H1 (cell line): ENCODE data around the gene SH3RF3. TPM values are rescaled to one million over a fixed set of nuclear protein-coding genes. Genes with fewer than 3 reads are reported as not detected.

Source experiments
- CTCF ChIA-PET: fragments of 300-600 bp; sonication (Branson Sonifier 250); formaldehyde crosslinking; loops from one replicate; lab custom pipeline; 2021; ENCODE audit not compliant: partially characterized antibody; lab: Charles Lee
- POLR2A ChIA-PET: fragments of 300-600 bp; sonication (Branson Sonifier 250); formaldehyde crosslinking; loops from one replicate; lab custom pipeline; 2021; ENCODE audit warnings: inconsistent platforms; ENCODE audit not compliant: partially characterized antibody; lab: Charles Lee
- DNase-seq, 2 experiments: peaks; one replicate each; pipeline versions ENCODE4 v3.0.0 to v3.0.0-alpha.2; 2010 to 2022; ENCODE audit warnings: low spot score in 2 of 2, low read depth in 1 of 2, mixed read lengths in 1 of 2
- FAIRE-seq: peaks from 2 replicates; lab custom pipeline; 2011; peaks lifted over from hg19 to GRCh38; lab: Jason Lieb, UNC
- H2AFZ ChIP-seq: 2 replicates; pipeline ENCODE4 v1.8.1; 2012; ENCODE audit warnings: low read length, inconsistent platforms
- H2AK5ac ChIP-seq: 2 replicates; pipeline ENCODE4 v1.6.1; 2013; ENCODE audit warnings: low read depth, low read length
- H2BK120ac ChIP-seq: replicated peaks from 2 replicates; pipeline ENCODE3; 2013; ENCODE audit warnings: low read depth, low read length, inconsistent platforms
- H2BK12ac ChIP-seq: 2 replicates; pipeline ENCODE4 v1.6.1; 2013; ENCODE audit warnings: low read depth, low read length
- H2BK15ac ChIP-seq: 2 replicates; pipeline ENCODE4 v1.6.1; 2013; ENCODE audit warnings: low read length
- H2BK20ac ChIP-seq: 2 replicates; pipeline ENCODE4 v1.6.1; 2013; ENCODE audit warnings: low read length
- H2BK5ac ChIP-seq: 2 replicates; pipeline ENCODE4 v1.6.1; 2013; ENCODE audit warnings: low read depth, low read length
- H3K14ac ChIP-seq: 2 replicates; pipeline ENCODE4 v1.6.1; 2013; ENCODE audit warnings: inconsistent platforms; ENCODE audit not compliant: insufficient read length
- H3K18ac ChIP-seq: 2 replicates; pipeline ENCODE4 v1.6.1; 2013; ENCODE audit warnings: low read length; ENCODE audit errors: extremely low read depth
- H3K23ac ChIP-seq: 2 replicates; pipeline ENCODE4 v1.6.1; 2013; ENCODE audit warnings: inconsistent platforms; ENCODE audit not compliant: insufficient read length
- H3K23me2 ChIP-seq: 2 replicates; pipeline ENCODE4 v1.6.1; 2013; ENCODE audit warnings: low read depth, low read length
- H3K27ac ChIP-seq: 2 replicates; pipeline ENCODE4 v1.6.1; 2011; ENCODE audit warnings: low read depth, low read length, inconsistent platforms
- H3K27me3 ChIP-seq, 4 experiments: replicated peaks in 1 of 4; 1 replicate in 1 of 4; 2 replicates in 3 of 4; pipeline versions ENCODE4 v1.6.1 to v1.8.1; 2011 to 2013; ENCODE audit warnings: low read length in 3 of 4, mild to moderate bottlenecking in 3 of 4, inconsistent platforms in 2 of 4, mixed read lengths in 2 of 4, moderate library complexity in 1 of 4; ENCODE audit not compliant: control insufficient read depth in 3 of 4, insufficient read depth in 3 of 4; ENCODE audit errors: extremely low read depth in 1 of 4
- H3K36me3 ChIP-seq, 4 experiments: 2 replicates each; pipeline versions ENCODE4 v1.6.1 to v1.8.1; 2011 to 2013; ENCODE audit warnings: mild to moderate bottlenecking in 4 of 4, low read length in 3 of 4, moderate library complexity in 2 of 4, control low read depth in 1 of 4, inconsistent platforms in 1 of 4; ENCODE audit not compliant: insufficient read depth in 4 of 4, control insufficient read depth in 2 of 4
- H3K4ac ChIP-seq: replicated peaks from 2 replicates; pipeline ENCODE3; 2013; ENCODE audit warnings: low read length, low read depth, mixed read lengths, inconsistent platforms; ENCODE audit not compliant: insufficient read length
- H3K4me1 ChIP-seq, 4 experiments: replicated peaks in 1 of 4; 1 replicate in 1 of 4; 2 replicates in 3 of 4; pipeline versions ENCODE4 v1.6.1 to v1.8.1; 2011 to 2013; ENCODE audit warnings: low read length in 3 of 4, inconsistent platforms in 2 of 4, mixed read lengths in 1 of 4; ENCODE audit not compliant: insufficient read depth in 4 of 4, control insufficient read depth in 3 of 4
- H3K4me2 ChIP-seq, 2 experiments: 2 replicates each; pipeline versions ENCODE4 v1.6.1 to v1.8.1; 2011 to 2013; ENCODE audit warnings: low read depth in 2 of 2, low read length in 2 of 2, control low read depth in 1 of 2, inconsistent platforms in 1 of 2, mild to moderate bottlenecking in 1 of 2; ENCODE audit not compliant: insufficient read depth in 1 of 2
- H3K4me3 ChIP-seq, 4 experiments: fragments of 200-600, 300-600 bp in 1 of 4; sonication (generic), shearing (Covaris generic), sonication (Bioruptor Twin) in 1 of 4; 2 replicates each; pipeline versions ENCODE4 v1.5.1 to v1.8.1; 2011 to 2016; ENCODE audit warnings: low read length in 4 of 4, low read depth in 3 of 4, control low read depth in 2 of 4, inconsistent platforms in 2 of 4, mild to moderate bottlenecking in 2 of 4, mixed read lengths in 1 of 4, moderate library complexity in 1 of 4; ENCODE audit not compliant: insufficient read depth in 2 of 4; ENCODE audit errors: extremely low read depth in 1 of 4
- H3K56ac ChIP-seq: replicated peaks from 2 replicates; pipeline ENCODE3; 2013; ENCODE audit warnings: low read depth, mild to moderate bottlenecking, mixed read lengths, low read length, inconsistent platforms; ENCODE audit not compliant: insufficient read length
- H3K79me1 ChIP-seq: 2 replicates; pipeline ENCODE4 v1.6.1; 2013; ENCODE audit warnings: low read depth, low read length, control low read depth
- H3K79me2 ChIP-seq, 2 experiments: 2 replicates each; pipeline versions ENCODE4 v1.6.1 to v1.8.1; 2012 to 2013; ENCODE audit warnings: low read length in 2 of 2, mild to moderate bottlenecking in 2 of 2, inconsistent platforms in 1 of 2; ENCODE audit not compliant: insufficient read depth in 2 of 2, control insufficient read depth in 1 of 2
- H3K9ac ChIP-seq, 4 experiments: replicated peaks in 1 of 4; 1 replicate in 1 of 4; 2 replicates in 3 of 4; pipeline versions ENCODE4 v1.6.1 to v1.8.1; 2011 to 2013; ENCODE audit warnings: low read depth in 3 of 4, low read length in 3 of 4, control low read depth in 2 of 4, mild to moderate bottlenecking in 2 of 4, moderate library complexity in 2 of 4, inconsistent platforms in 1 of 4; ENCODE audit errors: extremely low read depth in 1 of 4
- H3K9me3 ChIP-seq, 2 experiments: 2 replicates each; pipeline versions ENCODE4 v1.6.1 to v1.8.1; 2012 to 2013; ENCODE audit warnings: mild to moderate bottlenecking in 2 of 2, moderate library complexity in 2 of 2, control low read depth in 1 of 2, inconsistent platforms in 1 of 2, low read depth in 1 of 2, low read length in 1 of 2, mixed read lengths in 1 of 2; ENCODE audit not compliant: insufficient read depth in 2 of 2
- H4K20me1 ChIP-seq, 2 experiments: replicated peaks in 1 of 2; 2 replicates each; pipeline versions ENCODE3 to v1.8.1; 2011 to 2013; ENCODE audit warnings: inconsistent platforms in 2 of 2, low read length in 2 of 2, mild to moderate bottlenecking in 1 of 2; ENCODE audit not compliant: insufficient read depth in 2 of 2, control insufficient read depth in 1 of 2
- H4K5ac ChIP-seq: 2 replicates; pipeline ENCODE4 v1.6.1; 2013; ENCODE audit warnings: low read length, low read depth, mixed read lengths, inconsistent platforms; ENCODE audit not compliant: insufficient read length
- H4K8ac ChIP-seq: 2 replicates; pipeline ENCODE4 v1.8.0; 2013; ENCODE audit warnings: mild to moderate bottlenecking, moderate library complexity, low read length, inconsistent platforms; ENCODE audit not compliant: insufficient read depth; ENCODE audit errors: extremely low read depth
- H4K91ac ChIP-seq: replicated peaks from 2 replicates; pipeline ENCODE3; 2013; ENCODE audit warnings: low read length, mixed read lengths, inconsistent platforms; ENCODE audit not compliant: insufficient read length
- ASH2L ChIP-seq: fragments of 200-600, 300-600 bp; sonication (generic); IDR thresholded peaks from one replicate; pipeline ENCODE4 v1.7.1; 2017; ENCODE audit warnings: low read length
- RAD21 ChIP-seq, 2 experiments: IDR thresholded peaks in 1 of 2; conservative IDR thresholded peaks in 1 of 2; 2 replicates each; pipeline ENCODE4 v1.6.1; 2011; ENCODE audit warnings: low read depth in 2 of 2, low read length in 2 of 2, improper control_type of control experiment in 1 of 2, inconsistent platforms in 1 of 2, mild to moderate bottlenecking in 1 of 2, moderate library complexity in 1 of 2
- WGBS, 2 experiments: shearing (Covaris generic) in 1 of 2; methylation state at CpG; one replicate each; pipeline versions ENCODE4 v1.1.6 to v1.1.7; 2013 to 2015; ENCODE audit warnings: low lambda C conversion rate in 2 of 2, mixed read lengths in 2 of 2, inconsistent platforms in 1 of 2, low coverage in 1 of 2, missing lambda C conversion rate in 1 of 2; ENCODE audit not compliant: insufficient replicate concordance in 2 of 2, insufficient coverage in 1 of 2, insufficient read length in 1 of 2; ENCODE audit errors: extremely low coverage in 1 of 2, missing lambda C conversion rate in 1 of 2; 5-methylcytosine and 5-hydroxymethylcytosine counted together
- polyA plus RNA-seq, 7 experiments: library from polyadenylated mRNA; depleted of rRNA in 3 of 7; stranded (reverse) in 5 of 7; unstranded in 2 of 7; fragments of >200 nt in 5 of 7; fragments of 200-250 nt in 2 of 7; gene quantifications; 1 replicate in 5 of 7; 2 replicates in 1 of 7; 4 replicates in 1 of 7; pipeline versions ENCODE4 v1.2.1 to v1.2.3, GENCODE V29; 2011 to 2013; ENCODE audit warnings: missing spikeins in 2 of 7, mixed read lengths in 2 of 7
- total RNA-seq: library from RNA; stranded (reverse); fragmentation: NEBNext Ultra II Directional; extraction: Animal tissue kit (Norgen Biotek cat#: 25700); gene quantifications from 2 replicates; pipeline ENCODE4 v1.2.1, GENCODE V29; 2021
- TF ChIP-seq, protein P1 (sequence below), 3 experiments: IDR thresholded peaks; 1 replicate in 2 of 3; 2 replicates in 1 of 3; pipeline versions ENCODE4 v1.5.1 to v1.6.1; 2011; ENCODE audit warnings: low read length in 3 of 3, mild to moderate bottlenecking in 3 of 3, inconsistent platforms in 2 of 3, low read depth in 1 of 3, moderate library complexity in 1 of 3; ENCODE audit not compliant: insufficient read depth in 1 of 3; ENCODE audit errors: control extremely low read depth in 1 of 3

SH3RF3 gene
- total and polyA plus RNA-seq, 2 of the 8 experiments (the other 6 are each of a cell fraction or from before 2014, with no cell fraction given), result 0.11 to 0.65 TPM

- Histone ChIP-seq H3K27ac (no peak overlapping the region), H3K18ac (no peak overlapping the region), H2AK5ac (no peak overlapping the region), H4K8ac (no peak overlapping the region), H3K23ac (no peak overlapping the region), H3K14ac (no peak overlapping the region), H3K9me3 (no peaks in the 10 kb centered on the region), H3K4me2 (no peak overlapping the region), H3K79me1 (no peaks in the 10 kb centered on the region), H2BK15ac (no peak overlapping the region), H3K27me3 (no peaks in the 10 kb centered on the region), H3K56ac (no peak overlapping the region), H4K20me1 (no peaks in the 10 kb centered on the region), H2BK120ac (no peak overlapping the region), H3K4me3 (no peak overlapping the region), H3K23me2 (no peaks in the 10 kb centered on the region), H2BK20ac (no peak overlapping the region), H3K4me1 (peaks cover 0 to 4% (median 0%) of the 10 kb centered on the region in 4 experiments; a peak in 3 of 7 replicates), H4K91ac (no peak overlapping the region), H3K9ac (no peak overlapping the region), H3K4ac (no peak overlapping the region), H4K5ac (no peak overlapping the region), H2AFZ (no peak overlapping the region), H2BK5ac (no peak overlapping the region), H3K79me2 (no peaks in the 10 kb centered on the region), H2BK12ac (no peak overlapping the region), H3K36me3 (no peaks in the 10 kb centered on the region)
- CTCF ChIA-PET, result interaction anchor here (0.9 to 2.6 kb wide), 7 partner anchors 8 to 115 kb away, joined by 3 to 7 read pairs (median 5); no protein-coding TSS in a partner anchor
- TF ChIP-seq ASH2L (no peak), RAD21 (IDR thresholded peaks at IDR 0.05 in 1 of 2, conservative IDR thresholded peaks at IDR 0.05 in 1 of 2; ENCODE audit: low read depth in 2 of 2, low read length in 2 of 2) (peak; percentile 41 to 54)
- TF ChIP-seq, protein P1, sequence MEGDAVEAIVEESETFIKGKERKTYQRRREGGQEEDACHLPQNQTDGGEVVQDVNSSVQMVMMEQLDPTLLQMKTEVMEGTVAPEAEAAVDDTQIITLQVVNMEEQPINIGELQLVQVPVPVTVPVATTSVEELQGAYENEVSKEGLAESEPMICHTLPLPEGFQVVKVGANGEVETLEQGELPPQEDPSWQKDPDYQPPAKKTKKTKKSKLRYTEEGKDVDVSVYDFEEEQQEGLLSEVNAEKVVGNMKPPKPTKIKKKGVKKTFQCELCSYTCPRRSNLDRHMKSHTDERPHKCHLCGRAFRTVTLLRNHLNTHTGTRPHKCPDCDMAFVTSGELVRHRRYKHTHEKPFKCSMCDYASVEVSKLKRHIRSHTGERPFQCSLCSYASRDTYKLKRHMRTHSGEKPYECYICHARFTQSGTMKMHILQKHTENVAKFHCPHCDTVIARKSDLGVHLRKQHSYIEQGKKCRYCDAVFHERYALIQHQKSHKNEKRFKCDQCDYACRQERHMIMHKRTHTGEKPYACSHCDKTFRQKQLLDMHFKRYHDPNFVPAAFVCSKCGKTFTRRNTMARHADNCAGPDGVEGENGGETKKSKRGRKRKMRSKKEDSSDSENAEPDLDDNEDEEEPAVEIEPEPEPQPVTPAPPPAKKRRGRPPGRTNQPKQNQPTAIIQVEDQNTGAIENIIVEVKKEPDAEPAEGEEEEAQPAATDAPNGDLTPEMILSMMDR (IDR thresholded peaks at IDR 0.05; ENCODE audit: control extremely low read depth in 1 of 3, insufficient read depth in 1 of 3, low read depth in 1 of 3, low read length in 3 of 3), result peak; percentile 20 to 25 (median 21); a peak in 3 of 4 replicates
- POLR2A ChIA-PET, result no interaction called here
- FAIRE-seq (no peak), DNase-seq (no peak)
- whole genome bisulfite sequencing, 2 experiments, result 72% methylated on average over 14 of the region's 15 CpGs; no CpG with 5 or more reads in 1 of the 2 experiments
Measured at GRCh38 chr2:109396202-109397180, 267.5 kb downstream of the SH3RF3 start.
